C4-2B (cell line): Measurements from ENCODE around the gene NDUFAF2.

Experiments used
- H3K27ac ChIP-seq: fragments of 450-650 bp; 2 replicates; pipeline ENCODE4 v1.5.1; 2017
- CTCF ChIP-seq: fragments of 450-650 bp; conservative IDR thresholded peaks from 2 replicates; pipeline ENCODE4 v1.5.1; 2017; ENCODE audit warnings: mild to moderate bottlenecking
- ZFX ChIP-seq: fragments of 450-650 bp; IDR thresholded peaks from 2 replicates; pipeline ENCODE4 v1.6.1; 2017

Gene NDUFAF2

GRCh38 chr5:60993425-60993824, 48.4 kb downstream of the NDUFAF2 start:
- no peak overlapping the region for H3K27ac ChIP-seq
- TF ChIP-seq ZFX, result no peak
- no peak for TF ChIP-seq CTCF

- H3K27ac ChIP-seq, result no peak overlapping the region
- TF ChIP-seq CTCF, result no peak
- no peak for TF ChIP-seq ZFX
Measured at GRCh38 chr5:60993875-60994571, 49.0 kb downstream of the NDUFAF2 start.

GRCh38 chr5:60996368-60996767, 51.4 kb downstream of the NDUFAF2 start:
- no peak for TF ChIP-seq CTCF
- TF ChIP-seq ZFX, result no peak
- no peak overlapping the region for H3K27ac ChIP-seq

- TF ChIP-seq ZFX (no peak), CTCF (no peak)
Measured at GRCh38 chr5:60997721-60998120, 52.7 kb downstream of the NDUFAF2 start.

GRCh38 chr5:61000887-61001286, 55.9 kb downstream of the NDUFAF2 start:
- H3K27ac ChIP-seq, result no peak overlapping the region
- TF ChIP-seq CTCF (no peak), ZFX (no peak)

More at GRCh38 chr5:60997721-60998120, 52.7 kb downstream of the NDUFAF2 start:
- no peak overlapping the region for H3K27ac ChIP-seq

- H3K27ac ChIP-seq, result no peak overlapping the region
- no peak for TF ChIP-seq CTCF
- TF ChIP-seq ZFX, result no peak
Measured at GRCh38 chr5:61001647-61002046, 56.6 kb downstream of the NDUFAF2 start.

GRCh38 chr5:61002611-61003355, 57.8 kb downstream of the NDUFAF2 start:
- H3K27ac ChIP-seq, result no peak overlapping the region
- TF ChIP-seq ZFX (no peak), CTCF (no peak)
